Caco-2 (cell line): ENCODE results near the gene CRYGN. TPM values are rescaled to one million over a fixed set of nuclear protein-coding genes. Genes with fewer than 3 reads are reported as not detected.

Source experiments
- BruUV-seq: library from RNA; stranded (reverse); fragments of 400-500 nt; replicated peaks from 2 replicates; lab custom pipeline; 2021; lab: Mats Ljungman, UMichigan
- CTCF ChIA-PET: fragments of 300-600 bp; sonication (Branson Sonifier 250); formaldehyde crosslinking; loops from one replicate; lab custom pipeline; 2022; ENCODE audit warnings: antibody characterized with exemption; lab: Charles Lee
- POLR2A ChIA-PET: fragments of 300-600 bp; sonication (Branson Sonifier 250); formaldehyde crosslinking; loops from one replicate; lab custom pipeline; 2022; ENCODE audit warnings: antibody characterized with exemption; lab: Charles Lee
- DNase-seq, 2 experiments: peaks; one replicate each; pipeline versions ENCODE4 v3.0.0 to v3.0.0-alpha.2; 2020 to 2022
- H3K27me3 ChIP-seq: replicated peaks from 2 replicates; pipeline ENCODE4 v1.6.0; 2011; ENCODE audit warnings: low read length; ENCODE audit not compliant: control insufficient read depth, insufficient read depth
- H3K36me3 ChIP-seq: 2 replicates; pipeline ENCODE4 v1.5.1; 2011; ENCODE audit warnings: low read length; ENCODE audit not compliant: control insufficient read depth, insufficient read depth
- H3K4me1 ChIP-seq: fragments of 250-450 bp; sonication (Bioruptor Pico); 2 replicates; pipeline ENCODE4 v1.5.1; 2020; ENCODE audit warnings: mild to moderate bottlenecking
- H3K4me3 ChIP-seq: 2 replicates; pipeline ENCODE4 v1.5.1; 2011; ENCODE audit warnings: low read depth, mild to moderate bottlenecking, control low read depth, low read length
- H3K9me3 ChIP-seq: fragments of 250-450 bp; sonication (Bioruptor Pico); 2 replicates; pipeline ENCODE4 v1.5.1; 2020; ENCODE audit warnings: mild to moderate bottlenecking, moderate library complexity
- H3K27ac Mint-ChIP-seq: one replicate; pipeline ENCODE4 v1.8.0; 2022; ENCODE audit warnings: mixed read lengths; ENCODE audit not compliant: unreplicated experiment
- H3K27me3 Mint-ChIP-seq: one replicate; pipeline ENCODE4 v1.8.0; 2022; ENCODE audit warnings: mixed read lengths; ENCODE audit not compliant: insufficient read depth, unreplicated experiment
- H3K36me3 Mint-ChIP-seq: one replicate; pipeline ENCODE4 v1.8.0; 2022; ENCODE audit warnings: mild to moderate bottlenecking, mixed read lengths; ENCODE audit not compliant: insufficient read depth, unreplicated experiment
- H3K4me1 Mint-ChIP-seq: one replicate; pipeline ENCODE4 v1.8.0; 2022; ENCODE audit warnings: low read depth, mixed read lengths; ENCODE audit not compliant: unreplicated experiment
- H3K4me3 Mint-ChIP-seq: one replicate; pipeline ENCODE4 v1.8.0; 2022; ENCODE audit warnings: mild to moderate bottlenecking, moderate library complexity, mixed read lengths; ENCODE audit not compliant: unreplicated experiment
- H3K9me3 Mint-ChIP-seq: one replicate; pipeline ENCODE4 v1.8.0; 2022; ENCODE audit warnings: mixed read lengths; ENCODE audit not compliant: unreplicated experiment
- CTCF ChIP-seq, 2 experiments: fragments of 200-600 bp in 1 of 2; IDR thresholded peaks; 1 replicate in 1 of 2; 2 replicates in 1 of 2; pipeline versions ENCODE4 v1.5.1 to v1.8.0; 2011 to 2022; ENCODE audit warnings: antibody characterized with exemption in 1 of 2, control low read depth in 1 of 2, inconsistent platforms in 1 of 2, low read depth in 1 of 2, low read length in 1 of 2, mild to moderate bottlenecking in 1 of 2, moderate library complexity in 1 of 2; ENCODE audit not compliant: insufficient read depth in 1 of 2, severe bottlenecking in 1 of 2, unreplicated experiment in 1 of 2
- intact Hi-C: fragments of 100-400 bp; cut with micrococcal nuclease; formaldehyde crosslinking; loops from one replicate; pipeline ENCODE4 v1.10.0; 2022; ENCODE audit not compliant: unreplicated experiment
- total RNA-seq: library from RNA; stranded (reverse); gene quantifications from 2 replicates; pipeline ENCODE4 v1.2.3, GENCODE V29; 2022

The CRYGN gene
- total RNA-seq, 1 experiment from 2014 or later = not detected

GRCh38 chr7:151381098-151381347 lies 58.9 kb downstream of the CRYGN start:
- intact Hi-C loops = no loop called here
- BruUV-seq = no TSS peak
- no peaks in the 10 kb centered on the region for H3K9me3 ChIP-seq
- no peaks in the 10 kb centered on the region for H3K36me3 ChIP-seq
- Mint-ChIP-seq H3K4me1 (no peaks in the 10 kb centered on the region), H3K4me3 (peak overlapping the region; percentile 63), H3K27ac (no peak overlapping the region), H3K36me3 (peaks cover 14% of the 10 kb centered on the region), H3K27me3 (peaks cover 7% of the 10 kb centered on the region), H3K9me3 (no peaks in the 10 kb centered on the region)
- peaks cover 11% of the 10 kb centered on the region for H3K4me1 ChIP-seq
- CTCF ChIA-PET = no interaction called here
- H3K27me3 ChIP-seq = no peaks in the 10 kb centered on the region; the same call in 1 of the 2 replicates
- POLR2A ChIA-PET = no interaction called here
- no peak for DNase-seq
- no peak for TF ChIP-seq CTCF (IDR thresholded peaks at IDR 0.05; ENCODE audit: insufficient read depth in 1 of 2, low read depth in 1 of 2, low read length in 1 of 2, severe bottlenecking in 1 of 2, unreplicated experiment in 1 of 2)
- no peak overlapping the region for H3K4me3 ChIP-seq

- no peaks in the 10 kb centered on the region for H3K9me3 ChIP-seq
- no TSS peak for BruUV-seq
- H3K4me1 ChIP-seq = peaks cover 11% of the 10 kb centered on the region
- ChIA-PET CTCF (no interaction called here), POLR2A (no interaction called here)
- DNase-seq = no peak
- no peaks in the 10 kb centered on the region; the same call in 1 of the 2 replicates for H3K27me3 ChIP-seq
- intact Hi-C loops = no loop called here
- Mint-ChIP-seq H3K36me3 (peaks cover 14% of the 10 kb centered on the region), H3K27ac (no peak overlapping the region), H3K4me1 (no peaks in the 10 kb centered on the region), H3K27me3 (peaks cover 7% of the 10 kb centered on the region), H3K4me3 (peak overlapping the region; percentile 63), H3K9me3 (no peaks in the 10 kb centered on the region)
- H3K36me3 ChIP-seq = no peaks in the 10 kb centered on the region
- no peak for TF ChIP-seq CTCF (IDR thresholded peaks at IDR 0.05; ENCODE audit: insufficient read depth in 1 of 2, low read depth in 1 of 2, low read length in 1 of 2, severe bottlenecking in 1 of 2, unreplicated experiment in 1 of 2)
- no peak overlapping the region for H3K4me3 ChIP-seq
Measured at GRCh38 chr7:151380199-151381097, 59.5 kb downstream of the CRYGN start.

- no peak overlapping the region for H3K4me3 ChIP-seq
- DNase-seq = no peak
- TF ChIP-seq CTCF (IDR thresholded peaks at IDR 0.05; ENCODE audit: insufficient read depth in 1 of 2, low read depth in 1 of 2, low read length in 1 of 2, severe bottlenecking in 1 of 2, unreplicated experiment in 1 of 2) = no peak
- Mint-ChIP-seq H3K9me3 (no peaks in the 10 kb centered on the region), H3K4me3 (no peak overlapping the region), H3K27ac (no peak overlapping the region), H3K4me1 (no peaks in the 10 kb centered on the region), H3K36me3 (peaks cover 14% of the 10 kb centered on the region), H3K27me3 (peaks cover 5% of the 10 kb centered on the region)
- BruUV-seq = no TSS peak
- H3K36me3 ChIP-seq = no peaks in the 10 kb centered on the region
- POLR2A ChIA-PET = no interaction called here
- H3K4me1 ChIP-seq = peaks cover 11% of the 10 kb centered on the region
- intact Hi-C loops = no loop called here
- no peaks in the 10 kb centered on the region; the same call in 1 of the 2 replicates for H3K27me3 ChIP-seq
- CTCF ChIA-PET = no interaction called here
- H3K9me3 ChIP-seq = no peaks in the 10 kb centered on the region
Measured at GRCh38 chr7:151379534-151380198, 60.3 kb downstream of the CRYGN start.
